Tibial artery (tissue), 4 donors: Measurements from ENCODE around the gene CEP164.

Experiments
- DNase-seq, 2 donors: peaks; one replicate each; pipeline ENCODE4 v3.0.0-alpha.2; 2019
- H3K27ac ChIP-seq, 2 donors: fragments of 200-600 bp; sonication (generic) in 1 of 2; 1 replicate in 1 of 2; 2 replicates in 1 of 2; pipeline ENCODE4 v1.5.1; 2018 to 2019; ENCODE audit warnings: mild to moderate bottlenecking in 1 of 2
- H3K27me3 ChIP-seq, 2 donors: fragments of 200-600 bp; sonication (generic) in 1 of 2; one replicate each; pipeline versions ENCODE4 v1.5.1 to v1.6.0; 2016 to 2019
- H3K36me3 ChIP-seq, 3 donors: fragments of 200-600 bp; sonication (generic) in 2 of 3; one replicate each; pipeline ENCODE4 v1.5.1; 2016 to 2019; ENCODE audit warnings: mild to moderate bottlenecking in 2 of 3
- H3K4me1 ChIP-seq, 4 donors: fragments of 200-600 bp; sonication (generic) in 2 of 4; 1 replicate in 3 of 4; 2 replicates in 1 of 4; pipeline ENCODE4 v1.5.1; 2016 to 2019
- H3K4me3 ChIP-seq, 2 donors: fragments of 200-600 bp; sonication (generic) in 1 of 2; 1 replicate in 1 of 2; 2 replicates in 1 of 2; pipeline ENCODE4 v1.5.1; 2018 to 2019; ENCODE audit warnings: mild to moderate bottlenecking in 2 of 2
- H3K9me3 ChIP-seq, 3 donors: fragments of 200-600 bp; sonication (generic) in 1 of 3; one replicate each; pipeline ENCODE4 v1.5.1; 2016 to 2019
- CTCF ChIP-seq, 2 experiments: fragments of 200-600 bp in 1 of 2; fragments of 450-650 bp in 1 of 2; IDR thresholded peaks; one replicate each; pipeline ENCODE4 v1.5.1; 2017 to 2019; ENCODE audit warnings: antibody characterized with exemption in 2 of 2, mild to moderate bottlenecking in 1 of 2, moderate library complexity in 1 of 2
- intact Hi-C: fragments of 100-400 bp; cut with DNase I; formaldehyde crosslinking; loops from one replicate; pipeline ENCODE4 v1.15.0; 2023; ENCODE audit warnings: low total_unique reads

The CEP164 gene

GRCh38 chr11:117300283-117300663, 27.4 kb upstream of the CEP164 start:
- Histone ChIP-seq H3K4me1 (peaks cover 0 to 16% (median 10%) of the 10 kb centered on the region in 4 donors), H3K9me3 (no peaks in the 10 kb centered on the region), H3K27ac (peak overlapping the region in 1 of 2 donors; percentile 13), H3K4me3 (peak overlapping the region; percentile 10 to 27), H3K36me3 (peaks cover 0 to 12% (median 0%) of the 10 kb centered on the region in 3 donors), H3K27me3 (no peaks in the 10 kb centered on the region)
- TF ChIP-seq CTCF (IDR thresholded peaks at IDR 0.05), result no peak
- intact Hi-C loops, result no loop called here
- DNase-seq, result peak; percentile 32 to 74

GRCh38 chr11:117300773-117301172, 26.9 kb upstream of the CEP164 start:
- Histone ChIP-seq H3K36me3 (peaks cover 0 to 8% (median 0%) of the 10 kb centered on the region in 3 donors), H3K27ac (peak overlapping the region in 1 of 2 donors; percentile 13), H3K9me3 (no peaks in the 10 kb centered on the region), H3K4me1 (peaks cover 0 to 16% (median 10%) of the 10 kb centered on the region in 4 donors), H3K4me3 (peak overlapping the region; percentile 10 to 27), H3K27me3 (no peaks in the 10 kb centered on the region)
- intact Hi-C loops, result no loop called here
- no peak for TF ChIP-seq CTCF (IDR thresholded peaks at IDR 0.05)
- DNase-seq, result no peak

GRCh38 chr11:117302228-117302627, 25.4 kb upstream of the CEP164 start:
- H3K36me3 ChIP-seq, result peaks cover 0 to 12% (median 8%) of the 10 kb centered on the region in 3 donors
- peaks cover 0 to 16% (median 10%) of the 10 kb centered on the region in 4 donors for H3K4me1 ChIP-seq
- TF ChIP-seq CTCF (IDR thresholded peaks at IDR 0.05), result no peak
- H3K9me3 ChIP-seq, result no peaks in the 10 kb centered on the region
- no peak overlapping the region for H3K27ac ChIP-seq
- no peak overlapping the region for H3K4me3 ChIP-seq
- intact Hi-C loops, result no loop called here
- DNase-seq, result no peak
- no peaks in the 10 kb centered on the region for H3K27me3 ChIP-seq

GRCh38 chr11:117303101-117303500, 24.6 kb upstream of the CEP164 start:
- no peak overlapping the region for H3K4me3 ChIP-seq
- peaks cover 0 to 16% (median 10%) of the 10 kb centered on the region in 4 donors for H3K4me1 ChIP-seq
- intact Hi-C loops, result no loop called here
- no peaks in the 10 kb centered on the region for H3K27me3 ChIP-seq
- no peaks in the 10 kb centered on the region for H3K9me3 ChIP-seq
- no peak overlapping the region for H3K27ac ChIP-seq
- peaks cover 0 to 19% (median 8%) of the 10 kb centered on the region in 3 donors for H3K36me3 ChIP-seq
- TF ChIP-seq CTCF (IDR thresholded peaks at IDR 0.05), result no peak
- no peak for DNase-seq

GRCh38 chr11:117303646-117304315, 23.9 kb upstream of the CEP164 start:
- no peaks in the 10 kb centered on the region for H3K27me3 ChIP-seq
- DNase-seq, result no peak
- H3K36me3 ChIP-seq, result peaks cover 0 to 19% (median 8%) of the 10 kb centered on the region in 3 donors
- no peak overlapping the region for H3K4me3 ChIP-seq
- TF ChIP-seq CTCF (IDR thresholded peaks at IDR 0.05), result no peak
- intact Hi-C loops, result no loop called here
- no peak overlapping the region for H3K27ac ChIP-seq
- H3K4me1 ChIP-seq, result peaks cover 0 to 16% (median 10%) of the 10 kb centered on the region in 4 donors
- no peaks in the 10 kb centered on the region for H3K9me3 ChIP-seq
